IMR-90 (cell line): ENCODE measurements around the gene PRC1. TPM values are rescaled to one million over a fixed set of nuclear protein-coding genes. Genes with fewer than 3 reads are reported as not detected.

Experiments used
- ELK1 ChIP-seq: fragments of 150-350 bp; IDR thresholded peaks from 2 replicates; pipeline ENCODE4 v1.6.1; 2016; ENCODE audit warnings: low read depth, mild to moderate bottlenecking, low read length, moderate library complexity, borderline replicate concordance
- FOS ChIP-seq: fragments of 150-350 bp; IDR thresholded peaks from 2 replicates; pipeline ENCODE4 v1.6.1; 2016; ENCODE audit warnings: low read depth, low read length
- MAZ ChIP-seq: IDR thresholded peaks from 2 replicates; pipeline ENCODE4 v1.6.1; 2012; ENCODE audit warnings: low read depth, mild to moderate bottlenecking, low read length, improper control_type of control experiment, moderate library complexity, borderline replicate concordance
- polyA plus RNA-seq, 3 experiments: library from polyadenylated mRNA; depleted of rRNA; stranded (reverse); fragments of >200 nt; gene quantifications; 2 replicates each; pipeline ENCODE4 v1.2.3, GENCODE V29; 2012; ENCODE audit warnings: low replicate concordance in 1 of 3
- total RNA-seq: library from RNA; depleted of rRNA; stranded (reverse); fragments of >200 nt; gene quantifications from 2 replicates; pipeline ENCODE4 v1.2.3, GENCODE V29; 2012

The PRC1 gene
- total and polyA plus RNA-seq, 2 of the 4 experiments (the other 2 are of a cell fraction): 131 to 148 TPM

- TF ChIP-seq FOS (peak; percentile 39; the same call in 1 of the 2 replicates), ELK1 (no peak), MAZ (peak; percentile 81)
Observed at GRCh38 chr15:90994417-90995311, at the start of gene PRC1 (continued).
